CD1c-positive myeloid dendritic cell (primary cell): ENCODE results near the gene SPINK4.

Experiments
- DNase-seq: peaks from one replicate; pipeline ENCODE4 v3.0.0-alpha.2; 2016; ENCODE audit errors: extremely low spot score

SPINK4 gene

GRCh38 chr9:33257276-33257675, 17.3 kb downstream of the SPINK4 start:
- no peak for DNase-seq

- no peak for DNase-seq
Observed at GRCh38 chr9:33260372-33260771, 20.4 kb downstream of the SPINK4 start.

GRCh38 chr9:33263131-33264002, 23.4 kb downstream of the SPINK4 start:
- peak; percentile 15 for DNase-seq

- DNase-seq: peak; percentile 54
Observed at GRCh38 chr9:33264003-33264472, 24.1 kb downstream of the SPINK4 start.

- DNase-seq: peak; percentile 100
Observed at GRCh38 chr9:33264473-33265177, 24.7 kb downstream of the SPINK4 start, which contains the start of the genes BAG1 and CHMP5. Gene BAG1 (minus strand): TSS chr9:33264708. Gene CHMP5 (plus strand): TSS chr9:33265049. CDS start chr9:33265079, 30 bp downstream.

- no peak for DNase-seq
Observed at GRCh38 chr9:33265211-33265865, 25.4 kb downstream of the SPINK4 start.

GRCh38 chr9:33267151-33267767, 27.3 kb downstream of the SPINK4 start:
- no peak for DNase-seq

- no peak for DNase-seq
Observed at GRCh38 chr9:33270146-33270545, 30.2 kb downstream of the SPINK4 start.

- no peak for DNase-seq
Observed at GRCh38 chr9:33272061-33272460, 32.1 kb downstream of the SPINK4 start.

- DNase-seq: no peak
Observed at GRCh38 chr9:33273266-33273971, 33.5 kb downstream of the SPINK4 start.

- no peak for DNase-seq
Observed at GRCh38 chr9:33273972-33274328, 34.0 kb downstream of the SPINK4 start.

GRCh38 chr9:33277484-33277883, 37.5 kb downstream of the SPINK4 start:
- DNase-seq: no peak

GRCh38 chr9:33285502-33285901, 45.5 kb downstream of the SPINK4 start:
- DNase-seq: no peak

GRCh38 chr9:33287087-33287490, 47.1 kb downstream of the SPINK4 start:
- DNase-seq: peak; percentile 78

GRCh38 chr9:33288235-33288634, 48.3 kb downstream of the SPINK4 start:
- no peak for DNase-seq

- DNase-seq: no peak
Observed at GRCh38 chr9:33288828-33289483, 49.0 kb downstream of the SPINK4 start.

- peak; percentile 28 for DNase-seq
Observed at GRCh38 chr9:33289496-33289895, 49.5 kb downstream of the SPINK4 start.

- DNase-seq: no peak
Observed at GRCh38 chr9:33289936-33290246, 49.9 kb downstream of the SPINK4 start.

- peak; percentile 100 for DNase-seq
Observed at GRCh38 chr9:33290247-33291030, 50.5 kb downstream of the SPINK4 start, which contains the start of gene NFX1. Gene NFX1 (plus strand): TSS chr9:33290516. CDS start chr9:33290573, 57 bp downstream.

GRCh38 chr9:33291031-33291397, 51.0 kb downstream of the SPINK4 start:
- DNase-seq: no peak
